ENCODE results near the gene FBXL5.

DNA sequence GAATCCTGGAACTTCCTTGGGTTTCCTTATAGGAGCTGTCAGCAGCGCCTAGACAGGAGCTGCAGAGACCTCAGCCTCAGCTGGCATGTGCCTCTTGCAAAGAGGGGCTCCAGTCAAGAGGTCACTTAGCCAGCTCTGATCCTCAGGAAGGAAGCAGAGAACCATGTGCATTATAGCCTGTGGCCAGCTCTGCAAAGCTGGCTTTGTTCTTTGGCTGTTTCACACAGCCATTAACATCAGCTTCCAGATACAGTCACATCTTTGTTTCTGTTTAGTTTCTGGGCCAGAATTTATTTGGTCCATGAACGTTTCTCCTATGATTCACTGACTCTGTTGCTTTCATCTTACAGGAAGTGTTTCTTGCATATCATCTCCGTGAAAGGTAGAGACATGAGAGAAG is 93.0 kb downstream of the FBXL5 start:
- TF ChIP-seq, protein P1, sequence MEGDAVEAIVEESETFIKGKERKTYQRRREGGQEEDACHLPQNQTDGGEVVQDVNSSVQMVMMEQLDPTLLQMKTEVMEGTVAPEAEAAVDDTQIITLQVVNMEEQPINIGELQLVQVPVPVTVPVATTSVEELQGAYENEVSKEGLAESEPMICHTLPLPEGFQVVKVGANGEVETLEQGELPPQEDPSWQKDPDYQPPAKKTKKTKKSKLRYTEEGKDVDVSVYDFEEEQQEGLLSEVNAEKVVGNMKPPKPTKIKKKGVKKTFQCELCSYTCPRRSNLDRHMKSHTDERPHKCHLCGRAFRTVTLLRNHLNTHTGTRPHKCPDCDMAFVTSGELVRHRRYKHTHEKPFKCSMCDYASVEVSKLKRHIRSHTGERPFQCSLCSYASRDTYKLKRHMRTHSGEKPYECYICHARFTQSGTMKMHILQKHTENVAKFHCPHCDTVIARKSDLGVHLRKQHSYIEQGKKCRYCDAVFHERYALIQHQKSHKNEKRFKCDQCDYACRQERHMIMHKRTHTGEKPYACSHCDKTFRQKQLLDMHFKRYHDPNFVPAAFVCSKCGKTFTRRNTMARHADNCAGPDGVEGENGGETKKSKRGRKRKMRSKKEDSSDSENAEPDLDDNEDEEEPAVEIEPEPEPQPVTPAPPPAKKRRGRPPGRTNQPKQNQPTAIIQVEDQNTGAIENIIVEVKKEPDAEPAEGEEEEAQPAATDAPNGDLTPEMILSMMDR (IDR thresholded peaks at IDR 0.05; ENCODE audit: insufficient read depth, low read depth, low read length), result no peak
- TF ChIP-seq EZH2 (IDR thresholded peaks at IDR 0.05; ENCODE audit: insufficient read depth, low read length), result no peak

All from astrocyte (in vitro differentiated cells and primary cell).